Mucosa of rectum (tissue), 2 donors: ENCODE results near the gene SYT3.

Source experiments
- H3K27ac ChIP-seq, 2 donors: one replicate each; pipeline ENCODE4 v1.7.0; 2013; ENCODE audit warnings: inconsistent platforms in 2 of 2, low read depth in 2 of 2, low read length in 2 of 2
- H3K27me3 ChIP-seq, 2 donors: one replicate each; pipeline ENCODE4 v1.7.0; 2013; ENCODE audit warnings: low read length in 2 of 2; ENCODE audit not compliant: control insufficient read depth in 2 of 2, insufficient read depth in 2 of 2
- H3K36me3 ChIP-seq, 2 donors: one replicate each; pipeline ENCODE4 v1.7.0; 2013; ENCODE audit warnings: low read length in 2 of 2; ENCODE audit not compliant: control insufficient read depth in 2 of 2, insufficient read depth in 2 of 2
- H3K4me1 ChIP-seq, 2 donors: one replicate each; pipeline ENCODE4 v1.7.0; 2013; ENCODE audit warnings: low read length in 2 of 2, mild to moderate bottlenecking in 1 of 2; ENCODE audit not compliant: control insufficient read depth in 2 of 2, insufficient read depth in 2 of 2
- H3K4me3 ChIP-seq, 2 donors: one replicate each; pipeline ENCODE4 v1.7.0; 2013; ENCODE audit warnings: low read length in 2 of 2
- H3K9ac ChIP-seq, 2 donors: one replicate each; pipeline ENCODE4 v1.7.0; 2013; ENCODE audit warnings: low read length in 2 of 2, low read depth in 1 of 2, mild to moderate bottlenecking in 1 of 2
- H3K9me3 ChIP-seq, 2 donors: one replicate each; pipeline ENCODE4 v1.7.0; 2013; ENCODE audit warnings: low read length in 2 of 2; ENCODE audit not compliant: control insufficient read depth in 2 of 2
- donor health status: healthy.
- donor health status: Normal muscosa, but diverticular disease.

Gene SYT3

DNA sequence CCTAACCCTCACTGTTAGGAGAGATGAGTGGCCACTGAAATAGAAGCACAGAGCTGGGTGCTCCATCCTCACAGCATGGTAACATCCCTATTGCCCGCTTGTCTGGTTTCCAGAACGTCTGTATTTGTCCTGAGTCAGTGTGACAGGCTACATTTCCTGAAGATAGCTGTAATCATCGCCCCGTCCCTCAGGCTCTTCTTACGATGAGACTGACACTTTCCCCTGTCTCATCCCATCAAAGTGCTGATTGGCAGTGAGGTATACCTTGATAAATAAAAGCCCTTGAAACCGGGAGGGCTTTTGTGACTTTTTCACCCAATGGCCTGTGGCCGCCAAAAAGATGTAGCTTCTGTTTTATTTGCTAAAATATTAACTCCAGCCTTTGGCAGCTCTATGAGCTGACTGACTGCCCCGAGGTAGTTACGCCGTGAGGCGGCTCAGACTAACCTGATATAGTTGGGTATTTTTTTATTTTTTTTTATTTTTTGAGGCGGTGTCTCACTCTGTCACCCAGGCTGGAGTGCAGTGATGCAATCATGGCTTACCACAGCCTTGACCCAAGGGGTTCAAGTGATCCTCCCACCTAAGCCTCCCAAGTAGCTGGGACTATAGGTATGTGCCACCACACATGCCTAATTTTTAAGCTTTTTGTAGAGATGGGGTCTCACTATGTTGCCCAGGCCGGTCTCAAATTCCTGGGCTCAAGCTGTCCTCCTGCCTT lies 65.8 kb downstream of the SYT3 start:
- no peaks in the 10 kb centered on the region for H3K9me3 ChIP-seq
- no peak overlapping the region for H3K4me3 ChIP-seq
- H3K9ac ChIP-seq, result no peak overlapping the region
- H3K36me3 ChIP-seq, result no peaks in the 10 kb centered on the region
- peaks cover 0 to 7% of the 10 kb centered on the region in 2 donors for H3K27me3 ChIP-seq
- no peaks in the 10 kb centered on the region for H3K4me1 ChIP-seq
- H3K27ac ChIP-seq, result no peak overlapping the region
